Measurements from ENCODE around the gene PPIA.

DNA sequence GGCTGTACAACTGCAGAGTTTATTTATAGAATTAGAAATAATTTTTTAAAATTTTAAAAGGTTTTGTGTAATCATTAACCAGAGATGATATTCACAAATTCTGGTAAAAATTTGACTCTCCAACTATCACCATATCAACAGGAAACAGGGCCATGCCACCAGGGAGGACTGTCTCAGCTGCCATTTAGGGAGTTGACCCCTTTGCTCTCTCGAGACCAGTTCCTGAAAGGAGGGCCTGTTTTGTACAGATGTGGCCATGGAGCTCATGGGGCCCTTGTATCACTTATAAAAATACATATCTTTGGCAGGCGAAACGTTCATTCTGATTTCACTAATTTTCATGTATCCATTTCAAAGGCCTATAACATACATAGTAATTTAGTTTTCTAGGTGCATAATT lies 31.1 kb downstream of the PPIA start:
- no peak for TF ChIP-seq CTCF (conservative IDR thresholded peaks at IDR 0.05)
- no peak for TF ChIP-seq EZH2 (IDR thresholded peaks at IDR 0.05; ENCODE audit: low read depth)

All from PC-9 (cell line).